Measurements from ENCODE around the gene SH2D6. TPM values are rescaled to one million over a fixed set of nuclear protein-coding genes. Genes with fewer than 3 reads are reported as not detected.
A peak's percentile ranks its signal among the peaks of the same experiment; 100 is the strongest.
"Not testable (repeated sequence)": the region's sequence is repeated elsewhere in the genome, so short reads cannot be mapped to it uniquely, and the experiment has no call there.

SH2D6 gene
- total RNA-seq, 1 donor, result 0.43 TPM

- no peak for DNase-seq (ENCODE audit: low read depth)
- no peak overlapping the region for H3K4me3 ChIP-seq (ENCODE audit: low read depth, low read length)
- TF ChIP-seq, protein P1, sequence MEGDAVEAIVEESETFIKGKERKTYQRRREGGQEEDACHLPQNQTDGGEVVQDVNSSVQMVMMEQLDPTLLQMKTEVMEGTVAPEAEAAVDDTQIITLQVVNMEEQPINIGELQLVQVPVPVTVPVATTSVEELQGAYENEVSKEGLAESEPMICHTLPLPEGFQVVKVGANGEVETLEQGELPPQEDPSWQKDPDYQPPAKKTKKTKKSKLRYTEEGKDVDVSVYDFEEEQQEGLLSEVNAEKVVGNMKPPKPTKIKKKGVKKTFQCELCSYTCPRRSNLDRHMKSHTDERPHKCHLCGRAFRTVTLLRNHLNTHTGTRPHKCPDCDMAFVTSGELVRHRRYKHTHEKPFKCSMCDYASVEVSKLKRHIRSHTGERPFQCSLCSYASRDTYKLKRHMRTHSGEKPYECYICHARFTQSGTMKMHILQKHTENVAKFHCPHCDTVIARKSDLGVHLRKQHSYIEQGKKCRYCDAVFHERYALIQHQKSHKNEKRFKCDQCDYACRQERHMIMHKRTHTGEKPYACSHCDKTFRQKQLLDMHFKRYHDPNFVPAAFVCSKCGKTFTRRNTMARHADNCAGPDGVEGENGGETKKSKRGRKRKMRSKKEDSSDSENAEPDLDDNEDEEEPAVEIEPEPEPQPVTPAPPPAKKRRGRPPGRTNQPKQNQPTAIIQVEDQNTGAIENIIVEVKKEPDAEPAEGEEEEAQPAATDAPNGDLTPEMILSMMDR (IDR thresholded peaks at IDR 0.05; ENCODE audit: insufficient read depth, low read depth, low read length), result no peak
Observed at GRCh38 chr2:85472261-85472660, 53.7 kb downstream of the SH2D6 start.

DNA sequence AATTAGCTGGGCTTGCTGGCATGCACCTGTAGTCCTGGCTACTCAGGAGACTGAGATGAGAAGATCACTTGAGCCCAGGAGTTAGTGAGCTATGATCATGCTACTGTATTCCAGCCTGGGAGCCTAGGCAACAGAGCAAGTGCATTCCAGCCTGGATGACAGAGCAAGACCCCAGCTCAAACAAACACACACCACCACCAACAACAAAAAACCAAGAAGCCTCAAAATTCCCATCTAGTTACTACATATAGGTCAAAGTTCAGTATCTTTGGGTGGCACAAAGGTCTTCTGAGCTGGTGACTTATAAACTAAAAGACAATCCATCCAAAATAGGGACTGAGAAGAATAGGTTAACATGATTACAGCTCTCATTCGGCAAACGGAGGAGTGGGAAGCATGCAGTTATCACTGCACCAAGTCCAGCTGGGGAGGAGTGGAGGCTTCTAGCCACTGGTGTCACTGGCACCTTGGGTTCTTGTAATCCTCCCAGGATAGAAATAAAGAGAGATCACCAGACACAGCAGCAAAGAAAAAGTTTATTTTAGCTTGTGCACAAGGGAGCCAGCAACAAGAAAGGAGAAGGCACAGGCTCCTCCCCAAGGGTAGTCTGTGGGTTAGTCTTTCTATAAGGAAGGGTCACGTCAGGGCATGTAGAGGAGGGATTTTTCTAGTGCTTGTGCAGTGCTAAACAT lies 57.4 kb downstream of the SH2D6 start:
- TF ChIP-seq, protein P1 (IDR thresholded peaks at IDR 0.05; ENCODE audit: insufficient read depth, low read depth, low read length), result no peak
- DNase-seq (ENCODE audit: low read depth), result no peak
- H3K4me3 ChIP-seq (ENCODE audit: low read depth, low read length), result no peak overlapping the region

- TF ChIP-seq, protein P1 (IDR thresholded peaks at IDR 0.05; ENCODE audit: insufficient read depth, low read depth, low read length), result no peak
- no peak for DNase-seq (ENCODE audit: low read depth)
- H3K4me3 ChIP-seq (ENCODE audit: low read depth, low read length), result no peak overlapping the region
Observed at GRCh38 chr2:85476624-85477023, 58.1 kb downstream of the SH2D6 start.

- DNase-seq (ENCODE audit: low read depth), result no peak
- no peak overlapping the region for H3K4me3 ChIP-seq (ENCODE audit: low read depth, low read length)
- TF ChIP-seq, protein P1 (IDR thresholded peaks at IDR 0.05; ENCODE audit: insufficient read depth, low read depth, low read length), result no peak
Observed at GRCh38 chr2:85477884-85478283, 59.4 kb downstream of the SH2D6 start.

DNA sequence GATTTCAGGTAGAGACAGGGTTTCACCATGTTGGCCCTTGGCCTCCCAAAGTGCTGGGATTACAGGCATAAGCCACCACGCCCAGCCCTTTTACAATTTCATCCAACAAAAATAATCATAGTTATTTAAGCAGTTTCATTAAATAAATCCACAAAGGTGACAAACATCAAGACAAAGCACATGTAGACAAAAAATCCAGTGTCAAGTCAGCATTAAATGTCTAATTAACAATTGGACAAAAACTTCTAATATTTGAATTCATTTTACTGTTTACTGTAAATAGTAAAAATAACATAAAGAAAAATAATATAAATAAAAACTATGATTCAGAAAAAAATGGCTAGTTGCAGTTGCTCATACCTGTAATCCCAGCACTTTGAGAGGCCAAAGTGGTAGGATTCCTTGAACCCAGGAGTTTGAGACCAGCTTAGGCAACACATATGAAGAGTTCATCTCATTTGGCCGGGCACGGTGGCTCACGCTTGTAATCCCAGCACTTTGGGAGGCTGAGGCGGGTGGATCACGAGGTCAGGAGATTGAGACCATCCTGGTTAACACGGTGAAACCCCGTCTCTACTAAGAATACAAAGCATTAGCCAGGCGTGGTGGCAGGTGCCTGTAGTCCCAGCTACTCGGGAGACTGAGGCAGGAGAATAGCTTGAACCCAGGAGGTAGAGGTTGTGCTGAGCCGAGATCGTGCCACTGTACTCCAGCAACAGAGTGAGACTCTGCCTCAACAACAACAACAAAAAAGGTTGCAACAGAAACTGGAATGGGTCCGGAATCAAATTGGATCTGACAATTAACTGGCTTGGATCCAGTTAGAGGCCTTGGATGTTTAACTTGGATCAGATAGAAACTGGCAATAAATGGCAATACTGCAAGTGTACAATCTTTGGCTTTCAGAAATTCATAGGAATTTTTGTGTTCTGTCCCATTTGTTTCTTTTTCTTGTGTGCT lies 63.6 kb downstream of the SH2D6 start:
- H3K4me3 ChIP-seq (ENCODE audit: low read depth, low read length), result no peak overlapping the region
- no peak for DNase-seq (ENCODE audit: low read depth)
- TF ChIP-seq, protein P1 (IDR thresholded peaks at IDR 0.05; ENCODE audit: insufficient read depth, low read depth, low read length), result no peak

DNA sequence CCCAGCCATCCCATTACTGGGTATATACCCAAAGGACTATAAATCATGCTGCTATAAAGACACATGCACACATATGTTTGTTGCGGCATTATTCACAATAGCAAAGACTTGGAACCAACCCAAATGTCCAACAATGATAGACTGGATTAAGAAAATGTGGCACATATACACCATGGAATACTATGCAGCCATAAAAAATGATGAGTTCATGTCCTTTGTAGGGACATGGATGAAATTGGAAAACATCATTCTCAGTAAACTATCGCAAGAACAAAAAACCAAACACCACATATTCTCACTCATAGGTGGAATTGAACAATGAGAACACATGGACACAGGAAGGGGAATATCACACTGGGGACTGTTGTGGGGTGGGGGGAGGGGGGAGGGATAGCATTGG lies 66.1 kb downstream of the SH2D6 start:
- not testable (repeated sequence) for H3K4me3 ChIP-seq (ENCODE audit: low read depth, low read length); DNase-seq (ENCODE audit: low read depth)

DNA sequence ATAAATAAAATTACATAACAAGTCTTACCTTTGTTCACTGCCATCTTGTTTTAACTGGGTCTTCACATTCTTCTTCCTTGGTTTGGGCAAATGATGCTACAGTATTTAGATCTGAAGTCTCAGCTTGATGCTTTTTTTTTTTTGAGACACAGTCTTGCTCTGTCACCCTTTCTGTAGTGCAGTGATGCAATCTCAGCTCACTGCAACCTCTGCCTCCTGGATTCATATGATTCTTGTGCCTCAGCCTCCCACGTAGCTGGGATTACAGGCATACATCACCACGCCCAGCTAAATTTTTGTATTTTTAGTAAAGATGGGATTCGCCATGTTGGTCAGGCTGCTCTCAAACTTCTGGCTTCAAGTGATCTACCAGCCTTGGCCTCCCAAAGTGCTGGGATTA lies 67.3 kb downstream of the SH2D6 start:
- TF ChIP-seq, protein P1 (IDR thresholded peaks at IDR 0.05; ENCODE audit: insufficient read depth, low read depth, low read length), result no peak
- peak; percentile 52 for DNase-seq (ENCODE audit: low read depth)
- H3K4me3 ChIP-seq (ENCODE audit: low read depth, low read length), result no peak overlapping the region

All from fibroblast of villous mesenchyme (primary cell).